PC-3 (cell line): ENCODE results near the gene HDAC4. TPM values are rescaled to one million over a fixed set of nuclear protein-coding genes. Genes with fewer than 3 reads are reported as not detected.

Source experiments
- ATAC-seq: fragments of 200-7000 bp; cut with Tn5 transposase; 2 replicates; pipeline ENCODE4 v1.9.1; 2020; ENCODE audit warnings: mild to moderate bottlenecking, moderate library complexity
- BruUV-seq: library from RNA; stranded (reverse); fragments of 400-500 nt; replicated peaks from 2 replicates; lab custom pipeline; 2021; lab: Mats Ljungman, UMichigan
- CTCF ChIA-PET: fragments of 300-600 bp; sonication (Branson Sonifier 250); formaldehyde crosslinking; loops from one replicate; lab custom pipeline; 2022; ENCODE audit warnings: antibody characterized with exemption; lab: Charles Lee
- POLR2A ChIA-PET: fragments of 300-600 bp; sonication (Branson Sonifier 250); formaldehyde crosslinking; loops from one replicate; lab custom pipeline; 2022; ENCODE audit warnings: antibody characterized with exemption; ENCODE audit not compliant: unreplicated experiment; lab: Charles Lee
- DNase-seq: peaks from one replicate; pipeline ENCODE4 v3.0.0-alpha.2; 2015
- H2AFZ ChIP-seq: fragments of 300-600 bp; sonication (generic); 2 replicates; pipeline ENCODE4 v1.6.0; 2016; ENCODE audit warnings: antibody characterized with exemption, low read length
- H3F3A ChIP-seq: fragments of 300-600 bp; sonication (generic); one replicate; pipeline ENCODE4 v1.6.0; 2017; ENCODE audit warnings: antibody characterized with exemption, low read length, control low read depth, mild to moderate bottlenecking; ENCODE audit not compliant: unreplicated experiment
- H3K27ac ChIP-seq: fragments of 300-600 bp; sonication (generic); 2 replicates; pipeline ENCODE4 v1.5.1; 2016; ENCODE audit warnings: mild to moderate bottlenecking, low read length
- H3K27me3 ChIP-seq: fragments of 300-600 bp; sonication (generic); 2 replicates; pipeline ENCODE4 v1.6.1; 2016; ENCODE audit warnings: low read length, mixed read lengths
- H3K36me3 ChIP-seq: fragments of 300-600 bp; sonication (generic); 2 replicates; pipeline ENCODE4 v1.6.1; 2016; ENCODE audit warnings: low read depth, mixed run types, low read length, mixed read lengths
- H3K4me1 ChIP-seq: fragments of 300-600 bp; sonication (generic); 2 replicates; pipeline ENCODE4 v1.5.1; 2016; ENCODE audit warnings: low read length; ENCODE audit not compliant: insufficient read depth
- H3K4me2 ChIP-seq: fragments of 300-600 bp; sonication (generic); 2 replicates; pipeline ENCODE4 v1.6.0; 2016; ENCODE audit warnings: low read length
- H3K4me3 ChIP-seq: fragments of 300-600 bp; sonication (generic); 2 replicates; pipeline ENCODE4 v1.5.1; 2016; ENCODE audit warnings: mild to moderate bottlenecking, low read length, mixed read lengths
- H3K79me2 ChIP-seq: fragments of 300-600 bp; sonication (generic); 2 replicates; pipeline ENCODE4 v1.6.1; 2017; ENCODE audit warnings: low read length, mixed read lengths
- H3K9ac ChIP-seq: fragments of 300-600 bp; sonication (generic); 2 replicates; pipeline ENCODE4 v1.6.0; 2016; ENCODE audit warnings: mild to moderate bottlenecking, low read length
- H3K9me2 ChIP-seq: fragments of 300-600 bp; sonication (generic); replicated peaks from 2 replicates; pipeline ENCODE4 v1.6.1; 2016; ENCODE audit warnings: mixed run types, low read length, mixed read lengths
- H3K9me3 ChIP-seq: fragments of 300-600 bp; sonication (generic); 2 replicates; pipeline ENCODE4 v1.6.1; 2016; ENCODE audit warnings: low read length, mixed read lengths
- H4K20me1 ChIP-seq: fragments of 300-600 bp; sonication (generic); 2 replicates; pipeline ENCODE4 v1.6.1; 2016; ENCODE audit warnings: low read length, mixed read lengths
- EZH2 ChIP-seq: fragments of 300-600 bp; sonication (generic); IDR thresholded peaks from one replicate; pipeline ENCODE4 v1.6.1; 2017; ENCODE audit warnings: antibody characterized with exemption, mild to moderate bottlenecking, low read length; ENCODE audit not compliant: unreplicated experiment
- EZH2phosphoT487 ChIP-seq: fragments of 300-600 bp; sonication (generic); IDR thresholded peaks from 2 replicates; pipeline ENCODE4 v1.6.1; 2018; ENCODE audit warnings: mild to moderate bottlenecking, antibody characterized with exemption, low read length, borderline replicate concordance
- intact Hi-C: fragments of 100-400 bp; cut with micrococcal nuclease; formaldehyde crosslinking; loops from 2 replicates; pipeline ENCODE4 v1.9.0; 2023
- total RNA-seq: library from RNA; depleted of rRNA; stranded (reverse); fragments of >200 nt; gene quantifications from 2 replicates; pipeline ENCODE4 v1.2.3, GENCODE V29; 2014
- TF ChIP-seq, protein P1 (sequence below): fragments of 300-600 bp; sonication (generic); conservative IDR thresholded peaks from 2 replicates; pipeline ENCODE4 v1.5.1; 2017; ENCODE audit warnings: antibody characterized with exemption, low read depth, mild to moderate bottlenecking, low read length

The HDAC4 gene
- total RNA-seq, 1 experiment from 2014 or later, result 8.5 TPM

DNA sequence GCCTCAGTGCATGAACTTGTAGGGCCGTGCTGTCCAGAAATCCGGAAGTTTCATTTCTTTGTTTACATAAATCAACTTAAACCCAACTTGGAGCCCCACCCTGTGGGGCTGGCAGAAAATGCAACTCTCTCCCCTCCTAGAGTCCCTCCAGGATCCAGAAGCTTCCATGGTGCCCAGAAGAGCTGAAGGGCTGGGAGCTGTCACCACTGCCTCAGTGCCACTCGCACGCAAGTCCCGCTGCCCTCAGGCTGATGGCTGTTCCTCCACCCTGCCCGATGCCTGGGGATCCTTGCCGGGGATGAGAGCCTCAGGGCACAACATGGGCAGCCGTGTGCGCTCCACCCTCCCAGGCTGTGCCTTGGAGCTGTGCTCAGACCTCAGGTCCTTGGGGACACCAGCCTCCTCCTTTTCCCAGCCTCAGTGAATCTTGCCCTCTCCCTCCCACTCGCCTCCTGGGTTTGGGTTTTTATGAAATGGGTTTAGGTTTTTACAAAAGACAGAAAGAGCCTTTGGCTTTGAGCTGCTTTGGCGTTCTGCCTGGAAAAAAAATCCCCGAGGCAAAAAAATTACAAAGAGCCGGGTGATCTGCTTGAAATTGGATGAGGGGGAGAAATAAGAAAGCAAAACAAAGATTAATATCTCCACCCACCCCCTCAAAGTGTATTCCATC is 397.7 kb downstream of the HDAC4 start:
- Histone ChIP-seq H2AFZ (peak overlapping the region; percentile 79), H3K27me3 (no peaks in the 10 kb centered on the region), H3K4me1 (peaks cover 42% of the 10 kb centered on the region), H3K36me3 (no peaks in the 10 kb centered on the region), H3K9ac (peak overlapping the region; percentile 18; the same call in 1 of the 2 replicates), H3F3A (no peaks in the 10 kb centered on the region), H3K27ac (no peak overlapping the region), H3K9me2 (no peaks in the 10 kb centered on the region), H4K20me1 (no peaks in the 10 kb centered on the region), H3K9me3 (no peaks in the 10 kb centered on the region), H3K79me2 (no peaks in the 10 kb centered on the region), H3K4me2 (peak overlapping the region; percentile 78), H3K4me3 (peak overlapping the region; percentile 40)
- no TSS peak for BruUV-seq
- ChIA-PET CTCF (interaction anchor here (0.6 to 1.2 kb wide), 2 partner anchors 29 to 283 kb away, joined by 4 read pairs; no protein-coding TSS in a partner anchor), POLR2A (no interaction called here)
- intact Hi-C loops, result no loop called here
- no peak for TF ChIP-seq EZH2
- TF ChIP-seq, protein P1, sequence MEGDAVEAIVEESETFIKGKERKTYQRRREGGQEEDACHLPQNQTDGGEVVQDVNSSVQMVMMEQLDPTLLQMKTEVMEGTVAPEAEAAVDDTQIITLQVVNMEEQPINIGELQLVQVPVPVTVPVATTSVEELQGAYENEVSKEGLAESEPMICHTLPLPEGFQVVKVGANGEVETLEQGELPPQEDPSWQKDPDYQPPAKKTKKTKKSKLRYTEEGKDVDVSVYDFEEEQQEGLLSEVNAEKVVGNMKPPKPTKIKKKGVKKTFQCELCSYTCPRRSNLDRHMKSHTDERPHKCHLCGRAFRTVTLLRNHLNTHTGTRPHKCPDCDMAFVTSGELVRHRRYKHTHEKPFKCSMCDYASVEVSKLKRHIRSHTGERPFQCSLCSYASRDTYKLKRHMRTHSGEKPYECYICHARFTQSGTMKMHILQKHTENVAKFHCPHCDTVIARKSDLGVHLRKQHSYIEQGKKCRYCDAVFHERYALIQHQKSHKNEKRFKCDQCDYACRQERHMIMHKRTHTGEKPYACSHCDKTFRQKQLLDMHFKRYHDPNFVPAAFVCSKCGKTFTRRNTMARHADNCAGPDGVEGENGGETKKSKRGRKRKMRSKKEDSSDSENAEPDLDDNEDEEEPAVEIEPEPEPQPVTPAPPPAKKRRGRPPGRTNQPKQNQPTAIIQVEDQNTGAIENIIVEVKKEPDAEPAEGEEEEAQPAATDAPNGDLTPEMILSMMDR, result peak; percentile 53
- peak; percentile 8 for ATAC-seq
- DNase-seq, result peak; percentile 66

DNA sequence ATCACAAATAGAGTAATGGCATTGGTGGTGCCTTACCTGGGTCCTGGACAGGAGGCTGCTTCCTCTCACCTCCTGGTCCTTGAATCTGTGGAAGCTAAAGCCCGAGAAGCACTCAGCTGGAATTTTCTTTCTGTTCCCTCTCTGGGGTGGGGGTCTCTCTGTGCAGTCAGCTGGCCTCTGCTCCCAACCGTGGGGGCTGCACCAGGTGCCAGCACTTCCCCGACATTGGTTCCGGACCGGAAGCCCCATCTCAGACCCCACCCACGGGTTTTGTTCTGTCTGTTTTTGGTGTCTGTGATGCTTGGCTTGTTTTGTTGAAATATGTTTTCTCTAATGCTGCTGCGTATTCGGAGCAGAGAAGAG is 398.2 kb downstream of the HDAC4 start:
- Histone ChIP-seq H3K9ac (peak overlapping the region; percentile 18; the same call in 1 of the 2 replicates), H3K4me3 (peak overlapping the region; percentile 40; the same call in 1 of the 2 replicates), H3F3A (no peaks in the 10 kb centered on the region), H4K20me1 (no peaks in the 10 kb centered on the region), H3K79me2 (no peaks in the 10 kb centered on the region), H3K9me3 (no peaks in the 10 kb centered on the region), H2AFZ (peak overlapping the region; percentile 79), H3K27me3 (no peaks in the 10 kb centered on the region), H3K9me2 (no peaks in the 10 kb centered on the region), H3K4me2 (peak overlapping the region; percentile 78), H3K4me1 (peaks cover 40% of the 10 kb centered on the region), H3K27ac (no peak overlapping the region), H3K36me3 (no peaks in the 10 kb centered on the region)
- intact Hi-C loops, result no loop called here
- ATAC-seq (no peak), DNase-seq (no peak)
- CTCF ChIA-PET, result interaction anchor here (1.2 kb wide), 1 partner anchor 28 kb away, joined by 4 read pairs; no protein-coding TSS in a partner anchor
- POLR2A ChIA-PET, result no interaction called here
- BruUV-seq, result no TSS peak
- TF ChIP-seq EZH2phosphoT487 (no peak), EZH2 (no peak)
- TF ChIP-seq, protein P1, result no peak

DNA sequence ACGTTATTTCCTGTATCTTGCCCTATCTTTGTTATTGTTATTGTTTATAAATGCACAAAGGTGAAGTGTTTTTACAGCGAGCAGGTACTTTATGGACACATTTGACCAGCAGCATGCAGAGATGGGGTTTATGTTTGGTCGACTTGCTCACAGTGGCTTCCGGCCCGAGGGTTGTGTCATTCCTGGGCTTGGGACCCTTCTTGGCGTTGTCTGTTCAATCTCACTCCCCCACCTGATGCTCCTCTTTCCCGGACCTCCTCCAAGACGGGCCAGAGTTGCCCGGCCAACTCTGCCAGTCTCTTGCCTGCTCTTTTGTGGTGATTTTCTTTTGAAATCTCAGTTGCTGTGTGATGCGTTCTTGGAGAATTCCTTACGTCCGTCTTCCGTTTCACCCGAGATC is 399.0 kb downstream of the HDAC4 start:
- POLR2A ChIA-PET, result no interaction called here
- no peak for DNase-seq

More for the DNA sequence above, 399.0 kb downstream of the HDAC4 start:
- ATAC-seq, result no peak
- H4K20me1 ChIP-seq, result no peaks in the 10 kb centered on the region
- H3K4me1 ChIP-seq, result peaks cover 34% of the 10 kb centered on the region
- no peak overlapping the region for H3K4me3 ChIP-seq
- CTCF ChIA-PET, result no interaction called here
- BruUV-seq, result no TSS peak
- no peak overlapping the region for H3K27ac ChIP-seq
- intact Hi-C loops, result no loop called here
- no peaks in the 10 kb centered on the region for H3F3A ChIP-seq
- H3K9me3 ChIP-seq, result no peaks in the 10 kb centered on the region
- H2AFZ ChIP-seq, result no peak overlapping the region
- H3K27me3 ChIP-seq, result no peaks in the 10 kb centered on the region
- no peak overlapping the region for H3K4me2 ChIP-seq
- H3K79me2 ChIP-seq, result no peaks in the 10 kb centered on the region
- no peak for TF ChIP-seq EZH2
- H3K9me2 ChIP-seq, result no peaks in the 10 kb centered on the region
- no peaks in the 10 kb centered on the region for H3K36me3 ChIP-seq
- H3K9ac ChIP-seq, result no peak overlapping the region
